ENCODE measurements around the gene ALDH1A1. TPM values are rescaled to one million over a fixed set of nuclear protein-coding genes. Genes with fewer than 3 reads are reported as not detected.

ALDH1A1 gene
- total RNA-seq, 2 experiments from 2014 or later = not detected

DNA sequence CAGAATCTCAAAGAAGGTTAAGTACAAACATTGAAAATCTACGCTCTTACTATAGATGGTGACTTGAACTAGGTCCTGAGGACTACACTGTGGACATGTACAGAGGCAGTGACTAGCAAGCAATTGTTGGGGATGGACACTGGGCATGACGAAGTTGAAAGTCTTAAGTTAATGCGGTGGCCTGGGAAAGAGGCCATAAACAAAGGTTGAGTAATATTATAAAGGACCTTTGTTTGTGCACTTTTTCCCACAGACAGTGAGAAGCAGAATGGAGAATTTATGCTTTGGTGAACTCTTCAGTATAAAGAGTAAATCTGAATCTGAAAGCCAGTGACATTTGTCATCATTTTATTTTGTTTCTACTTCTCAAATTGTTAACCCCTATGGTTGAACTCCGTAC is 15.3 kb downstream of the ALDH1A1 start:
- Histone ChIP-seq H3K4me2 (ENCODE audit: low read length) (no peak overlapping the region), H3K9me2 (ENCODE audit: insufficient read depth, low read length) (no peaks in the 10 kb centered on the region), H3K4me3 (ENCODE audit: low read depth, low read length, poor library complexity, severe bottlenecking) (no peak overlapping the region), H3K27ac (ENCODE audit: low read depth, low read length, poor library complexity, severe bottlenecking) (no peak overlapping the region), H3K4me1 (ENCODE audit: insufficient read depth, low read length, poor library complexity, severe bottlenecking) (no peaks in the 10 kb centered on the region), H4K20me1 (ENCODE audit: insufficient read depth, low read length) (no peaks in the 10 kb centered on the region), H3K79me2 (ENCODE audit: insufficient read depth, low read depth, low read length) (no peaks in the 10 kb centered on the region), H3K36me3 (ENCODE audit: insufficient read depth, low read length) (no peaks in the 10 kb centered on the region), H2AFZ (ENCODE audit: low read length) (no peak overlapping the region), H3K9me3 (ENCODE audit: low read length) (no peaks in the 10 kb centered on the region)
- no TSS peak for BruUV-seq (replicated peaks)
- ChIA-PET CTCF (ENCODE audit: unreplicated experiment) (no interaction called here), POLR2A (no interaction called here)
- DNase-seq (ENCODE audit: low spot score) = no peak
- no peak for TF ChIP-seq EZH2phosphoT487 (IDR thresholded peaks at IDR 0.05; ENCODE audit: borderline replicate concordance, low read depth, low read length)
- TF ChIP-seq, protein P1, sequence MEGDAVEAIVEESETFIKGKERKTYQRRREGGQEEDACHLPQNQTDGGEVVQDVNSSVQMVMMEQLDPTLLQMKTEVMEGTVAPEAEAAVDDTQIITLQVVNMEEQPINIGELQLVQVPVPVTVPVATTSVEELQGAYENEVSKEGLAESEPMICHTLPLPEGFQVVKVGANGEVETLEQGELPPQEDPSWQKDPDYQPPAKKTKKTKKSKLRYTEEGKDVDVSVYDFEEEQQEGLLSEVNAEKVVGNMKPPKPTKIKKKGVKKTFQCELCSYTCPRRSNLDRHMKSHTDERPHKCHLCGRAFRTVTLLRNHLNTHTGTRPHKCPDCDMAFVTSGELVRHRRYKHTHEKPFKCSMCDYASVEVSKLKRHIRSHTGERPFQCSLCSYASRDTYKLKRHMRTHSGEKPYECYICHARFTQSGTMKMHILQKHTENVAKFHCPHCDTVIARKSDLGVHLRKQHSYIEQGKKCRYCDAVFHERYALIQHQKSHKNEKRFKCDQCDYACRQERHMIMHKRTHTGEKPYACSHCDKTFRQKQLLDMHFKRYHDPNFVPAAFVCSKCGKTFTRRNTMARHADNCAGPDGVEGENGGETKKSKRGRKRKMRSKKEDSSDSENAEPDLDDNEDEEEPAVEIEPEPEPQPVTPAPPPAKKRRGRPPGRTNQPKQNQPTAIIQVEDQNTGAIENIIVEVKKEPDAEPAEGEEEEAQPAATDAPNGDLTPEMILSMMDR (conservative IDR thresholded peaks at IDR 0.05; ENCODE audit: low read length) = no peak
- intact Hi-C loops (cut with micrococcal nuclease; ENCODE audit: unreplicated experiment) = no loop called here

DNA sequence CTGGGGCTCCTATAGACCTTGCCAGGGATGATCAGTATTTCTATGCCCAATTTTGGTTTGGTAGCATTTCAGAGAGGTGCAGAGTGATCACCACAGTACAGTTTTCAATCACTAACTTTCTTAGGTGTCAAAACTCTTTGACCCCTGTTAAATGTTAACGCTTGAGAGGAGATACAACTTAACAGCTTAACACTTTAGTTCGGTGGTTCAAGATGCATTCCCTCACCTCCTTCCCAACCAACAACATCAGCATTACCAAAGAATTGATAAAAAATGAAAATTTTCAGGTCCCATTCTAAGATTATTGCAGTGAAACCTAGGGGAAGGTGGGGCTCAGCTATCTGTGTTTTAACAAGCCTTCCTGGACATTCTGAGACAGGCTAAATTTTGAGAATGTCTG is 16.2 kb downstream of the ALDH1A1 start:
- H3K27ac ChIP-seq (ENCODE audit: low read depth, low read length, poor library complexity, severe bottlenecking) = no peak overlapping the region
- POLR2A ChIA-PET = interaction anchor here (0.6 kb wide), 1 partner anchor 520 kb away, joined by 3 read pairs; no protein-coding TSS in a partner anchor
- no peak overlapping the region for H3K4me2 ChIP-seq (ENCODE audit: low read length)
- no peaks in the 10 kb centered on the region for H3K4me1 ChIP-seq (ENCODE audit: insufficient read depth, low read length, poor library complexity, severe bottlenecking)
- no peak for DNase-seq (ENCODE audit: low spot score)
- CTCF ChIA-PET (ENCODE audit: unreplicated experiment) = no interaction called here
- no peaks in the 10 kb centered on the region for H4K20me1 ChIP-seq (ENCODE audit: insufficient read depth, low read length)
- no peaks in the 10 kb centered on the region for H3K9me3 ChIP-seq (ENCODE audit: low read length)
- H3K79me2 ChIP-seq (ENCODE audit: insufficient read depth, low read depth, low read length) = no peaks in the 10 kb centered on the region
- no peaks in the 10 kb centered on the region for H3K9me2 ChIP-seq (ENCODE audit: insufficient read depth, low read length)
- intact Hi-C loops (cut with micrococcal nuclease; ENCODE audit: unreplicated experiment) = no loop called here
- no peak overlapping the region for H2AFZ ChIP-seq (ENCODE audit: low read length)
- no peaks in the 10 kb centered on the region for H3K36me3 ChIP-seq (ENCODE audit: insufficient read depth, low read length)
- no peak for TF ChIP-seq EZH2phosphoT487 (IDR thresholded peaks at IDR 0.05; ENCODE audit: borderline replicate concordance, low read depth, low read length)
- TF ChIP-seq, protein P1 (conservative IDR thresholded peaks at IDR 0.05; ENCODE audit: low read length) = no peak
- no TSS peak for BruUV-seq (replicated peaks)
- no peak overlapping the region for H3K4me3 ChIP-seq (ENCODE audit: low read depth, low read length, poor library complexity, severe bottlenecking)

DNA sequence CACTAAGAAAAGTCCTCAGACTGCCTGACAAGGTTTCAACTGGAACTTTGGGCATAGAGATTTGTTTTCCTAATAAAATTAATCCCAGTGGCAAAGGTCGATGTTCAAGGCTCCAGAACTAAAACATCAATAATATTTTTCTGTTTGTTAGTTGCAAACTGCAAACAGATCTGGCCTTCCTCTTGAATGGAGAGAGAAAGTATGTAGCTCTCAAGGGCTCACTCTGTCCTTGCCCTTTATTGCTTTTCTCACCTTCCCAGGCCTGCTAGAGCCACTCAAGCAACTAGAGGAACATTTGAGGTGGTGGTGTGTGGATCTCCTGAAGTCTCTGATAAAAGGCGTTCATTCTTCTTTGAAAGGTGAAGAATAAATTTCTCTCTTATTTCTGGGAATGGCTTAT is 16.6 kb downstream of the ALDH1A1 start:
- H3K4me2 ChIP-seq (ENCODE audit: low read length) = no peak overlapping the region
- CTCF ChIA-PET (ENCODE audit: unreplicated experiment) = no interaction called here
- H3K36me3 ChIP-seq (ENCODE audit: insufficient read depth, low read length) = no peaks in the 10 kb centered on the region
- no TSS peak for BruUV-seq (replicated peaks)
- no peak overlapping the region for H3K27ac ChIP-seq (ENCODE audit: low read depth, low read length, poor library complexity, severe bottlenecking)
- POLR2A ChIA-PET = no interaction called here
- TF ChIP-seq, protein P1 (conservative IDR thresholded peaks at IDR 0.05; ENCODE audit: low read length) = no peak
- TF ChIP-seq EZH2phosphoT487 (IDR thresholded peaks at IDR 0.05; ENCODE audit: borderline replicate concordance, low read depth, low read length) = no peak
- no peaks in the 10 kb centered on the region for H3K79me2 ChIP-seq (ENCODE audit: insufficient read depth, low read depth, low read length)
- H3K9me3 ChIP-seq (ENCODE audit: low read length) = no peaks in the 10 kb centered on the region
- no peaks in the 10 kb centered on the region for H3K4me1 ChIP-seq (ENCODE audit: insufficient read depth, low read length, poor library complexity, severe bottlenecking)
- no peak for DNase-seq (ENCODE audit: low spot score)
- H4K20me1 ChIP-seq (ENCODE audit: insufficient read depth, low read length) = no peaks in the 10 kb centered on the region
- H2AFZ ChIP-seq (ENCODE audit: low read length) = no peak overlapping the region
- H3K9me2 ChIP-seq (ENCODE audit: insufficient read depth, low read length) = no peaks in the 10 kb centered on the region
- H3K4me3 ChIP-seq (ENCODE audit: low read depth, low read length, poor library complexity, severe bottlenecking) = no peak overlapping the region
- intact Hi-C loops (cut with micrococcal nuclease; ENCODE audit: unreplicated experiment) = no loop called here
